ENCODE data around the gene DAZAP1. TPM values are rescaled to one million over a fixed set of nuclear protein-coding genes. Genes with fewer than 3 reads are reported as not detected.

Gene DAZAP1
- polyA plus RNA-seq, 1 donor (not counting 4 experiments of a cell fraction or from before 2014, with no cell fraction given), result 99.2 TPM

GRCh38 chr19:1369214-1369805, 38.1 kb upstream of the DAZAP1 start:
- no peak for TF ChIP-seq EZH2 (IDR thresholded peaks at IDR 0.05; ENCODE audit: low read length)
- no peak for TF ChIP-seq CTCF (optimal IDR thresholded peaks at IDR 0.05 in 1 of 3, IDR thresholded peaks at IDR 0.05 in 1 of 3, conservative IDR thresholded peaks at IDR 0.05 in 1 of 3; ENCODE audit: extremely low read depth in 1 of 3, insufficient read depth in 2 of 3, low read length in 3 of 3)
- no peak overlapping the region for H3K9ac ChIP-seq (ENCODE audit: control insufficient read depth, extremely low read depth, insufficient read depth, low read length)
- no peaks in the 10 kb centered on the region for H3K27me3 ChIP-seq (ENCODE audit: control insufficient read depth, extremely low read depth, insufficient read depth, low read length)
- no peaks in the 10 kb centered on the region for H3K9me1 ChIP-seq (ENCODE audit: control insufficient read depth, extremely low read depth, insufficient read depth, low read length)
- H3K9me3 ChIP-seq (ENCODE audit: control insufficient read depth, low read depth, low read length), result no peaks in the 10 kb centered on the region
- no peaks in the 10 kb centered on the region for H3K79me2 ChIP-seq (ENCODE audit: control insufficient read depth, insufficient read depth, low read length)
- dilution Hi-C loops (cut with MboI; ENCODE audit: extremely low pct_ligation_motif_present, low sequenced_read_pairs), result no loop called here
- DNase-seq (ENCODE audit: low read depth, low spot score), result no peak
- no peaks in the 10 kb centered on the region for H4K20me1 ChIP-seq (ENCODE audit: control insufficient read depth, extremely low read depth, insufficient read depth, low read length)
- H2AFZ ChIP-seq (ENCODE audit: control insufficient read depth, low read length), result no peak overlapping the region
- FAIRE-seq, result no peak
- H3K27ac ChIP-seq (ENCODE audit: control insufficient read depth, insufficient read depth, low read length), result no peak overlapping the region
- no peak overlapping the region for H3K4me3 ChIP-seq (ENCODE audit: control insufficient read depth in 2 of 3, extremely low read depth in 1 of 3, insufficient read depth in 2 of 3, low read depth in 1 of 3, low read length in 3 of 3)
- no peak overlapping the region for H3K4me2 ChIP-seq (ENCODE audit: control insufficient read depth, extremely low read depth, insufficient read depth, low read depth, low read length)
- H3K36me3 ChIP-seq (ENCODE audit: control insufficient read depth in 2 of 2, extremely low read depth in 1 of 2, insufficient read depth in 2 of 2, low read length in 2 of 2), result peaks cover 14% of the 10 kb centered on the region in 2 experiments
- no peaks in the 10 kb centered on the region for H3K4me1 ChIP-seq (ENCODE audit: control insufficient read depth, extremely low read depth, insufficient read depth, low read length)

GRCh38 chr19:1370579-1371361, 36.6 kb upstream of the DAZAP1 start:
- FAIRE-seq, result no peak
- no peak overlapping the region for H2AFZ ChIP-seq (ENCODE audit: control insufficient read depth, low read length)
- peaks cover 12 to 18% of the 10 kb centered on the region in 2 experiments for H3K36me3 ChIP-seq (ENCODE audit: control insufficient read depth in 2 of 2, extremely low read depth in 1 of 2, insufficient read depth in 2 of 2, low read length in 2 of 2)
- no peak overlapping the region for H3K9ac ChIP-seq (ENCODE audit: control insufficient read depth, extremely low read depth, insufficient read depth, low read length)
- no peak overlapping the region for H3K4me3 ChIP-seq (ENCODE audit: control insufficient read depth in 2 of 3, extremely low read depth in 1 of 3, insufficient read depth in 2 of 3, low read depth in 1 of 3, low read length in 3 of 3)
- H3K27ac ChIP-seq (ENCODE audit: control insufficient read depth, insufficient read depth, low read length), result no peak overlapping the region
- DNase-seq (ENCODE audit: low read depth, low spot score), result no peak
- no peaks in the 10 kb centered on the region for H4K20me1 ChIP-seq (ENCODE audit: control insufficient read depth, extremely low read depth, insufficient read depth, low read length)
- no peak overlapping the region for H3K4me2 ChIP-seq (ENCODE audit: control insufficient read depth, extremely low read depth, insufficient read depth, low read depth, low read length)
- H3K79me2 ChIP-seq (ENCODE audit: control insufficient read depth, insufficient read depth, low read length), result no peaks in the 10 kb centered on the region
- H3K27me3 ChIP-seq (ENCODE audit: control insufficient read depth, extremely low read depth, insufficient read depth, low read length), result no peaks in the 10 kb centered on the region
- no peaks in the 10 kb centered on the region for H3K4me1 ChIP-seq (ENCODE audit: control insufficient read depth, extremely low read depth, insufficient read depth, low read length)
- dilution Hi-C loops (cut with MboI; ENCODE audit: extremely low pct_ligation_motif_present, low sequenced_read_pairs), result no loop called here
- no peaks in the 10 kb centered on the region for H3K9me3 ChIP-seq (ENCODE audit: control insufficient read depth, low read depth, low read length)
- TF ChIP-seq CTCF (optimal IDR thresholded peaks at IDR 0.05 in 1 of 3, IDR thresholded peaks at IDR 0.05 in 1 of 3, conservative IDR thresholded peaks at IDR 0.05 in 1 of 3; ENCODE audit: extremely low read depth in 1 of 3, insufficient read depth in 2 of 3, low read length in 3 of 3), result no peak
- TF ChIP-seq EZH2 (IDR thresholded peaks at IDR 0.05; ENCODE audit: low read length), result no peak
- no peaks in the 10 kb centered on the region for H3K9me1 ChIP-seq (ENCODE audit: control insufficient read depth, extremely low read depth, insufficient read depth, low read length)

Data from keratinocyte (primary cell).